ENCODE data around the gene TPT1. TPM values are rescaled to one million over a fixed set of nuclear protein-coding genes. Genes with fewer than 3 reads are reported as not detected.

TPT1 gene
- total and polyA plus RNA-seq, 9 of the 15 experiments (the other 6 are each of a cell fraction or from before 2014, with no cell fraction given) = 602 to 2,508 (median 1,784) TPM

- TF ChIP-seq IRF9 (tag; IDR thresholded peaks at IDR 0.05) (peak; percentile 81), ZNF347 (CRISPR knock-in tag; IDR thresholded peaks at IDR 0.05; ENCODE audit: low read depth) (no peak), SREBF2 (CRISPR knock-in tag; IDR thresholded peaks at IDR 0.05) (no peak), GTF2E2 (tag; IDR thresholded peaks at IDR 0.05) (no peak), JUND (IDR thresholded peaks at IDR 0.05; ENCODE audit: borderline replicate concordance, low read depth, low read length) (peak; percentile 55; the same call in 1 of the 2 replicates), JUND (tag; IDR thresholded peaks at IDR 0.05; ENCODE audit: borderline replicate concordance, low read depth, low read length) (peak; percentile 63; the same call in 1 of the 3 replicates), POLR3A (IDR thresholded peaks at IDR 0.05; ENCODE audit: borderline replicate concordance, extremely low read depth, insufficient read depth, insufficient read length) (no peak), ARID1B (IDR thresholded peaks at IDR 0.05) (peak; percentile 73), MAZ (CRISPR knock-in tag; conservative IDR thresholded peaks at IDR 0.05 in 1 of 2, IDR thresholded peaks at IDR 0.05 in 1 of 2) (peak in 1 of 2 experiments; percentile 57; a peak in 1 of 4 replicates), EP300 (IDR thresholded peaks at IDR 0.05; ENCODE audit: low read length) (peak; percentile 61), CHD7 (IDR thresholded peaks at IDR 0.05; ENCODE audit: low read depth, low read length) (no peak)
These were observed 455 bp downstream of the TPT1 start (continued) for GRCh38 chr13:45340422-45341033.
